Suprapubic skin (tissue), 4 donors: ENCODE results near the gene LINC01488. TPM values are rescaled to one million over a fixed set of nuclear protein-coding genes. Genes with fewer than 3 reads are reported as not detected.

Experiments
- DNase-seq, 2 donors: peaks; one replicate each; pipeline ENCODE4 v3.0.0-alpha.2; 2019; ENCODE audit warnings: low spot score in 2 of 2
- H3K27ac ChIP-seq: fragments of 200-600 bp; sonication (generic); one replicate; pipeline ENCODE4 v1.5.1; 2019
- H3K27me3 ChIP-seq: fragments of 200-600 bp; sonication (generic); one replicate; pipeline ENCODE4 v1.5.1; 2019
- H3K36me3 ChIP-seq: fragments of 200-600 bp; sonication (generic); one replicate; pipeline ENCODE4 v1.5.1; 2019
- H3K4me1 ChIP-seq: fragments of 200-600 bp; sonication (generic); one replicate; pipeline ENCODE4 v1.5.1; 2019
- H3K4me3 ChIP-seq: fragments of 200-600 bp; sonication (generic); one replicate; pipeline ENCODE4 v1.5.1; 2019; ENCODE audit warnings: mild to moderate bottlenecking
- H3K9me3 ChIP-seq: fragments of 200-600 bp; sonication (generic); one replicate; pipeline ENCODE4 v1.5.1; 2019
- CTCF ChIP-seq, 2 donors: fragments of 200-600 bp in 1 of 2; fragments of 450-650 bp in 1 of 2; sonication (generic) in 1 of 2; IDR thresholded peaks; one replicate each; pipeline ENCODE4 v1.5.1; 2016 to 2019; ENCODE audit warnings: antibody characterized with exemption in 2 of 2, mild to moderate bottlenecking in 1 of 2, moderate library complexity in 1 of 2
- EP300 ChIP-seq: sonication (generic); formaldehyde crosslinking; IDR thresholded peaks from one replicate; pipeline ENCODE4 v1.6.1; 2017; ENCODE audit warnings: antibody characterized with exemption
- POLR2A ChIP-seq, 2 donors: fragments of 450-650 bp; IDR thresholded peaks; one replicate each; pipeline ENCODE4 v1.6.1; 2017; ENCODE audit warnings: antibody characterized with exemption in 2 of 2, mild to moderate bottlenecking in 2 of 2, moderate library complexity in 2 of 2
- POLR2AphosphoS5 ChIP-seq, 3 donors: sonication (generic); formaldehyde crosslinking; IDR thresholded peaks; one replicate each; pipeline ENCODE4 v1.6.1; 2017; ENCODE audit warnings: antibody characterized with exemption in 3 of 3
- WGBS: methylation state at CpG from one replicate; pipeline ENCODE4 v1.1.5; 2018; 5-methylcytosine and 5-hydroxymethylcytosine counted together
- total RNA-seq, 4 donors: library from RNA; depleted of rRNA; stranded (reverse); fragments of >200 nt; gene quantifications; one replicate each; pipeline ENCODE4 v1.1.0, GENCODE V29; 2016

Gene LINC01488
- total RNA-seq, 4 donors from 2014 or later, result not detected

- Histone ChIP-seq H3K27me3 (no peaks in the 10 kb centered on the region), H3K4me1 (peaks cover 17% of the 10 kb centered on the region), H3K27ac (no peak overlapping the region), H3K9me3 (no peaks in the 10 kb centered on the region), H3K4me3 (no peak overlapping the region), H3K36me3 (no peaks in the 10 kb centered on the region)
- no peak for DNase-seq
- 90% methylated on average over 3 of the region's 6 CpGs for WGBS
- TF ChIP-seq EP300 (no peak), POLR2AphosphoS5 (IDR thresholded peaks at IDR 0.05) (no peak), CTCF (IDR thresholded peaks at IDR 0.05) (no peak), POLR2A (IDR thresholded peaks at IDR 0.05) (no peak)
These were observed 30.6 kb upstream of the LINC01488 start for GRCh38 chr11:69450857-69451220.

- Histone ChIP-seq H3K9me3 (no peaks in the 10 kb centered on the region), H3K36me3 (no peaks in the 10 kb centered on the region), H3K27me3 (no peaks in the 10 kb centered on the region), H3K4me1 (peaks cover 17% of the 10 kb centered on the region), H3K4me3 (no peak overlapping the region), H3K27ac (no peak overlapping the region)
- TF ChIP-seq POLR2AphosphoS5 (IDR thresholded peaks at IDR 0.05) (no peak), CTCF (IDR thresholded peaks at IDR 0.05) (no peak), POLR2A (IDR thresholded peaks at IDR 0.05) (no peak), EP300 (no peak)
- DNase-seq, result no peak
These were observed 30.2 kb upstream of the LINC01488 start for GRCh38 chr11:69451289-69451688.

GRCh38 chr11:69452206-69452987 is 29.1 kb upstream of the LINC01488 start:
- no peak for DNase-seq
- no peaks in the 10 kb centered on the region for H3K9me3 ChIP-seq
- no peak overlapping the region for H3K27ac ChIP-seq
- H3K4me3 ChIP-seq, result no peak overlapping the region
- 75% methylated on average over 6 of the region's 6 CpGs for WGBS
- peaks cover 17% of the 10 kb centered on the region for H3K4me1 ChIP-seq
- no peak for TF ChIP-seq EP300
- TF ChIP-seq CTCF (IDR thresholded peaks at IDR 0.05), result no peak
- TF ChIP-seq POLR2AphosphoS5 (IDR thresholded peaks at IDR 0.05), result no peak
- no peaks in the 10 kb centered on the region for H3K36me3 ChIP-seq
- H3K27me3 ChIP-seq, result no peaks in the 10 kb centered on the region

- DNase-seq, result no peak
- TF ChIP-seq POLR2A (IDR thresholded peaks at IDR 0.05), result no peak
- TF ChIP-seq EP300, result no peak
- no peak for TF ChIP-seq CTCF (IDR thresholded peaks at IDR 0.05)
- TF ChIP-seq POLR2AphosphoS5 (IDR thresholded peaks at IDR 0.05), result no peak
- H3K27me3 ChIP-seq, result no peaks in the 10 kb centered on the region
- H3K4me1 ChIP-seq, result peaks cover 17% of the 10 kb centered on the region
- 61% methylated on average over 6 of the region's 6 CpGs for WGBS
- no peak overlapping the region for H3K27ac ChIP-seq
- H3K36me3 ChIP-seq, result no peaks in the 10 kb centered on the region
- no peak overlapping the region for H3K4me3 ChIP-seq
- no peaks in the 10 kb centered on the region for H3K9me3 ChIP-seq
These were observed 28.3 kb upstream of the LINC01488 start for GRCh38 chr11:69453151-69453550.

GRCh38 chr11:69454018-69454417 is 27.4 kb upstream of the LINC01488 start:
- no peaks in the 10 kb centered on the region for H3K9me3 ChIP-seq
- H3K4me3 ChIP-seq, result no peak overlapping the region
- H3K27me3 ChIP-seq, result no peaks in the 10 kb centered on the region
- H3K4me1 ChIP-seq, result peaks cover 12% of the 10 kb centered on the region
- 86% methylated on average over 7 of the region's 7 CpGs for WGBS
- DNase-seq, result no peak
- TF ChIP-seq CTCF (IDR thresholded peaks at IDR 0.05) (no peak), EP300 (no peak), POLR2AphosphoS5 (IDR thresholded peaks at IDR 0.05) (no peak)
- H3K36me3 ChIP-seq, result no peaks in the 10 kb centered on the region
- no peak overlapping the region for H3K27ac ChIP-seq
